Activated CD8-positive, alpha-beta T cell treated with anti-CD3 and anti-CD28 coated beads for 36 hours (primary cell): Measurements from ENCODE around the gene CENPA. TPM values are rescaled to one million over a fixed set of nuclear protein-coding genes. Genes with fewer than 3 reads are reported as not detected.

ENCODE experiments used
- ATAC-seq: fragments of 200-7000 bp; cut with Tn5 transposase; one replicate; pipeline ENCODE4 v1.10.0; 2021; ENCODE audit warnings: mild to moderate bottlenecking, moderate library complexity
- CTCF ChIA-PET: fragments of 350-600 bp; sonication (Branson Sonifier 250); formaldehyde crosslinking; loops from one replicate; lab custom pipeline; 2021; ENCODE audit warnings: antibody characterized with exemption; lab: Charles Lee
- POLR2A ChIA-PET: fragments of 350-600 bp; sonication (Branson Sonifier 250); formaldehyde crosslinking; loops from one replicate; lab custom pipeline; 2021; ENCODE audit warnings: antibody characterized with exemption; lab: Charles Lee
- DNase-seq: peaks from one replicate; pipeline ENCODE4 v3.0.0-alpha.2; 2020
- H3K27ac Mint-ChIP-seq: one replicate; pipeline ENCODE4 v1.8.0; 2021; ENCODE audit warnings: mild to moderate bottlenecking, mixed read lengths
- H3K27me3 Mint-ChIP-seq: one replicate; pipeline ENCODE4 v1.8.0; 2021; ENCODE audit warnings: mixed read lengths
- H3K36me3 Mint-ChIP-seq: one replicate; pipeline ENCODE4 v1.8.0; 2021; ENCODE audit warnings: low read depth, mixed read lengths
- H3K4me1 Mint-ChIP-seq: one replicate; pipeline ENCODE4 v1.8.0; 2021; ENCODE audit warnings: low read depth, mixed read lengths
- H3K4me3 Mint-ChIP-seq: one replicate; pipeline ENCODE4 v1.8.0; 2021; ENCODE audit warnings: mild to moderate bottlenecking, moderate library complexity, mixed read lengths
- H3K9me3 Mint-ChIP-seq: one replicate; pipeline ENCODE4 v1.8.0; 2021; ENCODE audit warnings: mixed read lengths
- CTCF ChIP-seq: fragments of 200-600 bp; IDR thresholded peaks from one replicate; pipeline ENCODE4 v1.8.0; 2022; ENCODE audit warnings: antibody characterized with exemption, mild to moderate bottlenecking
- intact Hi-C: fragments of 100-400 bp; cut with micrococcal nuclease; formaldehyde crosslinking; loops from one replicate; pipeline ENCODE4 v1.10.0; 2022
- total RNA-seq, 2 experiments: library from RNA; stranded (reverse); gene quantifications; one replicate each; pipeline ENCODE4 v1.2.3, GENCODE V29; 2021

The CENPA gene
- total RNA-seq, 2 experiments from 2014 or later = 32.5 to 33.6 TPM

- intact Hi-C loops = no loop called here
- peaks cover 1% of the 10 kb centered on the region for H3K36me3 Mint-ChIP-seq
- ChIA-PET POLR2A (no interaction called here), CTCF (interaction anchor here (0.9 to 1.1 kb wide), 2 partner anchors 187 to 263 kb away, joined by 3 read pairs; no protein-coding TSS in a partner anchor)
- ATAC-seq (no peak), DNase-seq (no peak)
- H3K27me3 Mint-ChIP-seq = no peaks in the 10 kb centered on the region
- peaks cover 45% of the 10 kb centered on the region for H3K4me1 Mint-ChIP-seq
- no peak for TF ChIP-seq CTCF
- peak overlapping the region; percentile 85 for H3K4me3 Mint-ChIP-seq
- peak overlapping the region; percentile 88 for H3K27ac Mint-ChIP-seq
- H3K9me3 Mint-ChIP-seq = no peaks in the 10 kb centered on the region
Observed at GRCh38 chr2:26765475-26766200, 20.2 kb upstream of the CENPA start.

GRCh38 chr2:26767129-26767528 lies 18.7 kb upstream of the CENPA start:
- intact Hi-C loops = no loop called here
- H3K27ac Mint-ChIP-seq = peak overlapping the region; percentile 46
- no peak for ATAC-seq
- H3K4me3 Mint-ChIP-seq = no peak overlapping the region
- H3K36me3 Mint-ChIP-seq = peaks cover 1% of the 10 kb centered on the region
- CTCF ChIA-PET = no interaction called here
- DNase-seq = no peak
- H3K27me3 Mint-ChIP-seq = no peaks in the 10 kb centered on the region
- no peak for TF ChIP-seq CTCF
- POLR2A ChIA-PET = no interaction called here
- H3K9me3 Mint-ChIP-seq = no peaks in the 10 kb centered on the region
- peaks cover 59% of the 10 kb centered on the region for H3K4me1 Mint-ChIP-seq

- Mint-ChIP-seq H3K4me3 (no peak overlapping the region), H3K4me1 (peaks cover 67% of the 10 kb centered on the region), H3K27ac (no peak overlapping the region), H3K36me3 (peaks cover 4% of the 10 kb centered on the region), H3K27me3 (no peaks in the 10 kb centered on the region), H3K9me3 (no peaks in the 10 kb centered on the region)
- no peak for TF ChIP-seq CTCF
- DNase-seq = no peak
- intact Hi-C loops = no loop called here
- POLR2A ChIA-PET = no interaction called here
- ATAC-seq = no peak
- CTCF ChIA-PET = interaction anchor here (1.0 to 1.3 kb wide), 2 partner anchors 14 to 24 kb away, joined by 3 read pairs; no protein-coding TSS in a partner anchor
Observed at GRCh38 chr2:26767894-26768487, 17.9 kb upstream of the CENPA start.

GRCh38 chr2:26768759-26769088 lies 17.1 kb upstream of the CENPA start:
- no peak for DNase-seq
- Mint-ChIP-seq H3K9me3 (no peaks in the 10 kb centered on the region), H3K4me3 (no peak overlapping the region), H3K4me1 (peaks cover 65% of the 10 kb centered on the region), H3K36me3 (peaks cover 4% of the 10 kb centered on the region), H3K27me3 (no peaks in the 10 kb centered on the region), H3K27ac (peak overlapping the region; percentile 29)
- TF ChIP-seq CTCF = no peak
- no peak for ATAC-seq
- ChIA-PET POLR2A (interaction anchor here (2.1 kb wide), 1 partner anchor 13 kb away, joined by 7 read pairs; no protein-coding TSS in a partner anchor), CTCF (interaction anchor here (1.0 to 1.3 kb wide), 3 partner anchors 13 to 163 kb away, joined by 3 read pairs; no protein-coding TSS in a partner anchor)
- intact Hi-C loops = no loop called here
